Caco-2 (cell line): ENCODE data around the gene DGKG. TPM values are rescaled to one million over a fixed set of nuclear protein-coding genes. Genes with fewer than 3 reads are reported as not detected.

ENCODE experiments used
- BruUV-seq: library from RNA; stranded (reverse); fragments of 400-500 nt; replicated peaks from 2 replicates; lab custom pipeline; 2021; lab: Mats Ljungman, UMichigan
- CTCF ChIA-PET: fragments of 300-600 bp; sonication (Branson Sonifier 250); formaldehyde crosslinking; loops from one replicate; lab custom pipeline; 2022; ENCODE audit warnings: antibody characterized with exemption; lab: Charles Lee
- POLR2A ChIA-PET: fragments of 300-600 bp; sonication (Branson Sonifier 250); formaldehyde crosslinking; loops from one replicate; lab custom pipeline; 2022; ENCODE audit warnings: antibody characterized with exemption; lab: Charles Lee
- DNase-seq, 2 experiments: peaks; one replicate each; pipeline versions ENCODE4 v3.0.0 to v3.0.0-alpha.2; 2020 to 2022
- H3K27me3 ChIP-seq: replicated peaks from 2 replicates; pipeline ENCODE4 v1.6.0; 2011; ENCODE audit warnings: low read length; ENCODE audit not compliant: control insufficient read depth, insufficient read depth
- H3K36me3 ChIP-seq: 2 replicates; pipeline ENCODE4 v1.5.1; 2011; ENCODE audit warnings: low read length; ENCODE audit not compliant: control insufficient read depth, insufficient read depth
- H3K4me1 ChIP-seq: fragments of 250-450 bp; sonication (Bioruptor Pico); 2 replicates; pipeline ENCODE4 v1.5.1; 2020; ENCODE audit warnings: mild to moderate bottlenecking
- H3K4me3 ChIP-seq: 2 replicates; pipeline ENCODE4 v1.5.1; 2011; ENCODE audit warnings: low read depth, mild to moderate bottlenecking, control low read depth, low read length
- H3K9me3 ChIP-seq: fragments of 250-450 bp; sonication (Bioruptor Pico); 2 replicates; pipeline ENCODE4 v1.5.1; 2020; ENCODE audit warnings: mild to moderate bottlenecking, moderate library complexity
- H3K27ac Mint-ChIP-seq: one replicate; pipeline ENCODE4 v1.8.0; 2022; ENCODE audit warnings: mixed read lengths; ENCODE audit not compliant: unreplicated experiment
- H3K27me3 Mint-ChIP-seq: one replicate; pipeline ENCODE4 v1.8.0; 2022; ENCODE audit warnings: mixed read lengths; ENCODE audit not compliant: insufficient read depth, unreplicated experiment
- H3K36me3 Mint-ChIP-seq: one replicate; pipeline ENCODE4 v1.8.0; 2022; ENCODE audit warnings: mild to moderate bottlenecking, mixed read lengths; ENCODE audit not compliant: insufficient read depth, unreplicated experiment
- H3K4me1 Mint-ChIP-seq: one replicate; pipeline ENCODE4 v1.8.0; 2022; ENCODE audit warnings: low read depth, mixed read lengths; ENCODE audit not compliant: unreplicated experiment
- H3K4me3 Mint-ChIP-seq: one replicate; pipeline ENCODE4 v1.8.0; 2022; ENCODE audit warnings: mild to moderate bottlenecking, moderate library complexity, mixed read lengths; ENCODE audit not compliant: unreplicated experiment
- H3K9me3 Mint-ChIP-seq: one replicate; pipeline ENCODE4 v1.8.0; 2022; ENCODE audit warnings: mixed read lengths; ENCODE audit not compliant: unreplicated experiment
- CTCF ChIP-seq, 2 experiments: fragments of 200-600 bp in 1 of 2; IDR thresholded peaks; 1 replicate in 1 of 2; 2 replicates in 1 of 2; pipeline versions ENCODE4 v1.5.1 to v1.8.0; 2011 to 2022; ENCODE audit warnings: antibody characterized with exemption in 1 of 2, control low read depth in 1 of 2, inconsistent platforms in 1 of 2, low read depth in 1 of 2, low read length in 1 of 2, mild to moderate bottlenecking in 1 of 2, moderate library complexity in 1 of 2; ENCODE audit not compliant: insufficient read depth in 1 of 2, severe bottlenecking in 1 of 2, unreplicated experiment in 1 of 2
- intact Hi-C: fragments of 100-400 bp; cut with micrococcal nuclease; formaldehyde crosslinking; loops from one replicate; pipeline ENCODE4 v1.10.0; 2022; ENCODE audit not compliant: unreplicated experiment
- total RNA-seq: library from RNA; stranded (reverse); gene quantifications from 2 replicates; pipeline ENCODE4 v1.2.3, GENCODE V29; 2022

DGKG gene
- total RNA-seq, 1 experiment from 2014 or later, result 0.32 TPM

DNA sequence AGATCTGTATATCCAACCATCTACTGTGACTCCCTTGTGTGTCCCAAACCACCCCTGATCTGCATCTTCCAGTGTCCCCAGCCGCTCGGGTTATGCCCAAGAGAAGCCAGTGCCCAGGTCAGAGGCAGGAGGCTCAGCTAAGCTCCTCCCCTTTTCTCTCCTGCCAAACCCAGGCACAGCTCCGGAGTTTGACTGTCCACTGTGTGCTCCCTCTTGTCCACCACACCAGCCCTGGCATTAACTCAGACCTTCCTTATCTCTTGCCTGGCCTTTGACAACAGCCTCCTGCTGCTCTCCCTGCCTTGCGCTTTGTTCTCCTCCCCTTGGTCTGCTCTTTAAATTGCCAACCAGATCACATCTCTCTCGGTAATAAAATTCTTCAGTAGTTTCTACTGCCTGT lies 39.3 kb downstream of the DGKG start:
- peaks cover 8% of the 10 kb centered on the region for H3K4me1 Mint-ChIP-seq
- ChIA-PET POLR2A (no interaction called here), CTCF (no interaction called here)
- H3K36me3 ChIP-seq, result no peaks in the 10 kb centered on the region
- no peak overlapping the region for H3K4me3 ChIP-seq
- no peaks in the 10 kb centered on the region for H3K4me1 ChIP-seq
- TF ChIP-seq CTCF (IDR thresholded peaks at IDR 0.05; ENCODE audit: insufficient read depth in 1 of 2, low read depth in 1 of 2, low read length in 1 of 2, severe bottlenecking in 1 of 2, unreplicated experiment in 1 of 2), result no peak
- H3K27ac Mint-ChIP-seq, result no peak overlapping the region
- no peaks in the 10 kb centered on the region for H3K27me3 Mint-ChIP-seq
- no peaks in the 10 kb centered on the region for H3K27me3 ChIP-seq
- no peak overlapping the region for H3K4me3 Mint-ChIP-seq
- BruUV-seq, result no TSS peak
- no peaks in the 10 kb centered on the region for H3K36me3 Mint-ChIP-seq
- H3K9me3 Mint-ChIP-seq, result peaks cover 9% of the 10 kb centered on the region
- H3K9me3 ChIP-seq, result no peaks in the 10 kb centered on the region
- no peak for DNase-seq
- intact Hi-C loops, result no loop called here

DNA sequence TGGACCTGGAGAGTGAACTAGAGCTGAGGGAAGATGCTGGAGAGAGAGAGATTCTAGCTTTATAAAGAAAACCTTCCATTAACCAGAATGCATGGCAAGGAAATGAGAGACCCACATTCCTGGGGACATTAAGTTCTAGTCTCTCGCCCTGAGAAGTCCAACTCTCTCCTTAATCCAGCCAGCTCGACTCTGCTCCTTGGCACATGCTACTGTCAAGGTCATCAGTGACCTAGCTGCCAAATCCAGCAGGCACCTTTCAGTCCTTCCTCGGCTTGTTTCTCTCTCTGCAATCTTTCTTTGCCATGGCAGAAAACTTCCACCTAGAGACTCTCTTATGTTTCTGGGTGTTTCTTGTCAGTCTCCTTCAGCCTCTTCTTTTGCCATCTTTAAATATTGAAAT lies 40.3 kb downstream of the DGKG start:
- no peaks in the 10 kb centered on the region for H3K27me3 Mint-ChIP-seq
- BruUV-seq, result no TSS peak

GRCh38 chr3:186320862-186321568 lies 41.0 kb downstream of the DGKG start:
- Mint-ChIP-seq H3K36me3 (no peaks in the 10 kb centered on the region), H3K4me3 (no peak overlapping the region), H3K27me3 (no peaks in the 10 kb centered on the region), H3K27ac (no peak overlapping the region), H3K4me1 (peaks cover 7% of the 10 kb centered on the region), H3K9me3 (peaks cover 9% of the 10 kb centered on the region)
- no peak for TF ChIP-seq CTCF (IDR thresholded peaks at IDR 0.05; ENCODE audit: insufficient read depth in 1 of 2, low read depth in 1 of 2, low read length in 1 of 2, severe bottlenecking in 1 of 2, unreplicated experiment in 1 of 2)
- Histone ChIP-seq H3K4me3 (no peak overlapping the region), H3K9me3 (no peaks in the 10 kb centered on the region), H3K4me1 (no peaks in the 10 kb centered on the region), H3K36me3 (no peaks in the 10 kb centered on the region), H3K27me3 (no peaks in the 10 kb centered on the region)
- intact Hi-C loops, result no loop called here
- CTCF ChIA-PET, result no interaction called here
- POLR2A ChIA-PET, result no interaction called here
- no TSS peak for BruUV-seq
- DNase-seq, result no peak

More for the DNA sequence above, 40.3 kb downstream of the DGKG start:
- Mint-ChIP-seq H3K4me3 (no peak overlapping the region), H3K36me3 (no peaks in the 10 kb centered on the region), H3K4me1 (peaks cover 7% of the 10 kb centered on the region), H3K27ac (no peak overlapping the region), H3K9me3 (peaks cover 9% of the 10 kb centered on the region)
- no peak for TF ChIP-seq CTCF (IDR thresholded peaks at IDR 0.05; ENCODE audit: insufficient read depth in 1 of 2, low read depth in 1 of 2, low read length in 1 of 2, severe bottlenecking in 1 of 2, unreplicated experiment in 1 of 2)
- Histone ChIP-seq H3K36me3 (no peaks in the 10 kb centered on the region), H3K27me3 (no peaks in the 10 kb centered on the region), H3K4me1 (no peaks in the 10 kb centered on the region), H3K9me3 (no peaks in the 10 kb centered on the region), H3K4me3 (no peak overlapping the region)
- ChIA-PET CTCF (no interaction called here), POLR2A (no interaction called here)
- intact Hi-C loops, result no loop called here
- no peak for DNase-seq
